GM03348 (cell line): ENCODE measurements around the gene ACTA1.
"Not testable (repeated sequence)": the region's sequence is repeated elsewhere in the genome, so short reads cannot be mapped to it uniquely, and the experiment has no call there.

Source experiments
- DNase-seq: peaks from one replicate; pipeline ENCODE4 v3.0.0; 2012; ENCODE audit warnings: low spot score

ACTA1 gene

GRCh38 chr1:229409616-229410369 lies 24.1 kb downstream of the ACTA1 start:
- DNase-seq = no peak

GRCh38 chr1:229408458-229409037 lies 25.3 kb downstream of the ACTA1 start:
- DNase-seq = no peak

- no peak for DNase-seq
Measured at GRCh38 chr1:229407206-229408026, 26.5 kb downstream of the ACTA1 start.

GRCh38 chr1:229406798-229407197 lies 27.1 kb downstream of the ACTA1 start:
- no peak for DNase-seq

- no peak for DNase-seq
Measured at GRCh38 chr1:229403573-229403972, 30.3 kb downstream of the ACTA1 start.

- no peak for DNase-seq
Measured at GRCh38 chr1:229402993-229403392, 30.9 kb downstream of the ACTA1 start.

- DNase-seq = not testable (repeated sequence)
Measured at GRCh38 chr1:229402329-229402728, 31.6 kb downstream of the ACTA1 start.

GRCh38 chr1:229397762-229398161 lies 36.1 kb downstream of the ACTA1 start:
- no peak for DNase-seq

GRCh38 chr1:229396585-229397206 lies 37.2 kb downstream of the ACTA1 start:
- no peak for DNase-seq

GRCh38 chr1:229394517-229394916 lies 39.4 kb downstream of the ACTA1 start:
- DNase-seq = not testable (repeated sequence)

GRCh38 chr1:229392936-229393335 lies 41.0 kb downstream of the ACTA1 start:
- no peak for DNase-seq

GRCh38 chr1:229390130-229390529 lies 43.8 kb downstream of the ACTA1 start:
- DNase-seq = no peak

- peak; percentile 49 for DNase-seq
Measured at GRCh38 chr1:229388897-229389580, 44.9 kb downstream of the ACTA1 start.

- no peak for DNase-seq
Measured at GRCh38 chr1:229385853-229386456, 47.9 kb downstream of the ACTA1 start.

- DNase-seq = no peak
Measured at GRCh38 chr1:229384822-229385221, 49.1 kb downstream of the ACTA1 start.

GRCh38 chr1:229383961-229384360 lies 49.9 kb downstream of the ACTA1 start:
- no peak for DNase-seq

- no peak for DNase-seq
Measured at GRCh38 chr1:229383188-229383587, 50.7 kb downstream of the ACTA1 start.
